SKM-1 (cell line): ENCODE data around the gene UBE2Q2.
"Not testable (repeated sequence)": the region's sequence is repeated elsewhere in the genome, so short reads cannot be mapped to it uniquely, and the experiment has no call there.

Experiments used
- DNase-seq: peaks from one replicate; lab custom pipeline; 2025; ENCODE audit not compliant: unreplicated experiment; lab: John Stamatoyannopoulos, UW

The UBE2Q2 gene

GRCh38 chr15:75864213-75865059, 21.2 kb downstream of the UBE2Q2 start:
- DNase-seq: no peak

DNA sequence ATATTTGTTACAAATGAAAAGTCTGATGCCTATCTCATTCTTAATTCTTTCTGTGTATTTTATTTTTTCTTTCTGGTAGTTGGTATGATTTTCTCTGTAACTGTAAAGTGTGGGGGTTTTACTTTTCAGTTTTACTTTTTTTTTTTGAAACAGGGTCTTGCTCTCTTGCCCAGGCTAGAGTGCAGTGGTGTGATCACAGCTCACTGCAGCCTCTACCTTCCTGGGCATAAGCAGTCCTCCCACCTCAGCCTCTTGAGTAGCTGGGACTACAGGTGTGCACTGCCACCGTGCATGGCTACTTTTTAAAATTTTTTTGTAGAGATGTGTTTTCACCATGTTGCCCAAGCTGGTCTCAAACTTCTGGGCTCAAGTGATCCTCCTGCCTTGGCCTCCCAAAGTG, 22.8 kb downstream of the UBE2Q2 start:
- not testable (repeated sequence) for DNase-seq

- no peak for DNase-seq
These were observed 23.7 kb downstream of the UBE2Q2 start for GRCh38 chr15:75866916-75867315.

- DNase-seq: no peak
These were observed 24.2 kb downstream of the UBE2Q2 start for GRCh38 chr15:75867449-75867848.

DNA sequence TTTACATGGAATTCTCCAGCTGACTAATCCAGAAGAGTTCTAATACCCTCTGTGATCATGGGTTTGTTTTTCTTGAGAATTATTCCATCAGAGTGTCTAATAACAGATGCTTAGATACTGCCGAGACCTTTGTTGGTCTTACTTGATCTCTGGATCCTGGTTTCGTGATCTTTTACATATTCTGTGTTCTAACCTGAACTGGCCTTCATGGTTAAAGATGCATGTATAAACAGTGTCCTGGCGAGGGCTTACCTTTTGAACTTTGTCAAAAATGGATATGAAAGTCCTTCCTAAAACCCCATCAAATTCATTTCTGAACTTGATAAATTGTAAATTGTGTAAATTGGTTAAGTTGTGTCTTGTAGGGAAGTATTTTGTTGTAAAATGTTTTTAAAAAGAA, 24.8 kb downstream of the UBE2Q2 start:
- DNase-seq: no peak

- DNase-seq: no peak
These were observed 26.2 kb downstream of the UBE2Q2 start for GRCh38 chr15:75869446-75869845.

DNA sequence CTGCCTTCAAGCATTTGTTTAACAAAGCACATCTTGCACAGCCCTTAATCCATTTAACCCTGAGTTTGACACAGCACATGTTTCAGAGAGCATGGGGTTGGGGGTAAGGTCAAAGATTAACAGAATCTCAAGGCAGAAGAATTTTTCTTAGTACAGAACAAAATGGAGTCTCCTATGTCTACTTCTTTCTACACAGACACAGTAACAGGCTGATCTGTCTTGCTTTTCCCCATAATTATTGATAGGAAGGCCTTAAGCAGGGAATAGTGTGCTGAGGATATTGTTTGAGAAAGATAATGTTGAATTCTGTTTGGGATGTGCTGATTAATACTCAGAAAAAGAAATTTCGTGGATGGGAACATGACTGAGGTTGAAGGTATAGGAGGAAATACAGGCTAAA, 28.3 kb downstream of the UBE2Q2 start:
- DNase-seq: not testable (repeated sequence)

- no peak for DNase-seq
These were observed 29.2 kb downstream of the UBE2Q2 start for GRCh38 chr15:75872403-75872990.

DNA sequence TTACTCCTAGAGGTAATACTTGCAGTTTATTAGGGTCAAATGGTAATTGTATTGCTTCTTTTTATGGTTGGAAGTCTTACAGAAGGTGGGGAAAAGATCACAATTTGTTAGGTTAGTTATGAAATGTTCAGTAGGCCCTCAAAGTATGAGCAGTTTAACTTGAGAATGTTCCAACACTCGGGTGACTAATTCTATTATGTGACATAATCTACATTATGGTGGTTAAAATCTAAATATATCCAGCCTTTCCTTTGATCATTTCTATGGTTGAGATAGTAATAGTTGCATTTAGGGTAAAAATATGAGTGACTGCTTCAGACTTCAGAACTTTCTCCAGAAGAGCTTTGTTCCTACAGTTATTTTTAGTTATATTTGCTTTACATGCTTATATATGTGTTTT, 40.8 kb downstream of the UBE2Q2 start:
- no peak for DNase-seq

- DNase-seq: no peak
These were observed 43.9 kb downstream of the UBE2Q2 start for GRCh38 chr15:75887178-75887577.

DNA sequence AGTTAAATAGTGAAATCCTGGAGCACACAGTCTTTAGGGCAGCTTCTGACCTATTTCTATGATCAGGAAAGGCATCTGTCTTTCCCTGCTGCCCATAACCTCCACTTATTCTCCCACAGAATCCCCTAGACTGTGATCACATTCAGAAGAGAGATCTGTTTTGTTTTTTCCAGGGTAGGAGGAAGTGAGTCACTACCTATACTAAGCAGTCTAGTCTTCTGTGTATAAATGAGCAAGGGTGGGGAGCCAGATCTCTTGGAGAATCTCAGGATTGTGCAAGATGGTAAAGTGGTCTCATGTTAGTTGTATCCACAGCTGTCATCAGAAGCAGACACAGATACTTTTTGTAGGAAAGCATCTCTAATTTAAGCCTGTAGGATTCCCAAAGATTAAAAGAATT, 48.6 kb downstream of the UBE2Q2 start:
- no peak for DNase-seq

DNA sequence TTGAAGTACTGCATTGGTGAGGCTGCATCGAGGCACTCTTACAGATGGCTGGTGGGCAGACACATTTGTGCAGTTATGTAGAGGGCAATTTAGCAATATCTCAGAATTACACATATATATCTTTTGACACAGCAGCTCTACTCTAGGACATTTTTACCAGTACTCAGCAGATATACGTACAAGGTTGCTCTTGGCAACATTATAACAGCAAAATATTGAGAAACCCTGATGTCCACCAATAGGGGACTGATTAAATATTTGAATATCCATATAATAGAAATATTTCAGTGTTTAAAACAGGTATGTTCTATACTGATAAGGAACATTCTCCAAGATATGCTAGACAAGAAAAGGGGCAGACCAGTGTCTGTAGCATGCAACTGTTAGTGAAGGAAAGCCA, 52.5 kb downstream of the UBE2Q2 start:
- no peak for DNase-seq

DNA sequence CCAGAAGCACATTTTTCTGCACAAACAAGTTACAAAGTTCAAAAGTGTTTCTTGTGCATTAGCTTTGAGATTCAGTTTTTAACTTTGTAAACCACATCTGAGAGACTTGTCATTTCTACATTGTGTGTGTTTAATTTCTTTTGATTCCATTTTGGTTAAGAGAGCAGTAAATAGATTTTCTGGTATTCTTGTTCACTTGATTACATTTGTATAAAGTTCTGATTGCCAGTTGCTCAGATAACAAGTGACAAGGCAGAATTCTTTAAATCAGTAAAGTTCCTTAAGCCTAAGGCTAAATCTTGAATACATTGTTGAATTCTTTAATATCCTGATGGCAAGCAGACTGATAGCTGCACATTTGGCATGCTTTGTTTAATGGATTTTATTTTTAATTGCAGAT, 57.3 kb downstream of the UBE2Q2 start:
- no peak for DNase-seq

DNA sequence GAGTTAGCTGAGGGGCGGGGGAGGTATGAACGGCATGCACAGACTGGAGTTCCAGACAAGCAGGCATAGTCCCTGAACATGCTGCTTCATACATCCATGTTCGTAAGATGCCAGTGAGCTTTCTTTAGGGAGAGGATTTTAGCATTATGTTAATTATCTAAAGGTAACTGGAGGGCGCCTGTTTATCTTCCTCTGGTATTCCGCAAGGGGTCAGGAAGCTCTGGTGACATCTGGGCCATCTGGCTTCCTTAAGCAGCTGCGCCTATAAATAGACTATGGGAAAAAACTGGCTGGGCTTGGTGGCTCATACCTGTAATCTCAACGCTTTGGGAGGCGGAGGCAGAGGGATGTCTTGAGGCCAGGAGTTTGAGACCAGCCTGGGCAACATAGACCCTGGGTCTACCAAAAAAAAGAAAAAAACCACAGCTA, 58.9 kb downstream of the UBE2Q2 start:
- no peak for DNase-seq

- DNase-seq: peak; percentile 79
These were observed 60.3 kb downstream of the UBE2Q2 start, which contains the start of gene FBXO22 for GRCh38 chr15:75903331-75904239. Gene FBXO22 (plus strand): TSS chr15:75903878. CDS start chr15:75903964, 86 bp downstream.

GRCh38 chr15:75905231-75905630, 62.0 kb downstream of the UBE2Q2 start:
- no peak for DNase-seq

DNA sequence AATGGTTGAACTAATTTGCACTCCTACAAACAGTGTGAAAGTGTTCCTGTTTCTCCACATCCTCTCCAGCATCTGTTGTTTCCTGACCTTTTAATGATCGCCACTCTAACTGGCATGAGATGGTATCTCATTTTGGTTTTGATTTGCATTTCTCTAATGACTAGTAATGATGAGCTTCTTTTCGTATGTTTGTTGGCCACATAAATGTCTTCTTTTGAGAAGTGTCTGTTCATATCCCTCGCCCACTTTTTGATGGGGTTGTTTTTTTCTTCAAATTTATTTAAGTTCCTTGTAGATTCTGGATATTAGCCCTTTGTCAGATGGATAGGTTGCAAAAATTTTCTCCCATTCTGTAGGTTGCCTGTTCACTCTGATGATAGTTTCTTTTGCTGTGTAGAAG, 67.1 kb downstream of the UBE2Q2 start:
- not testable (repeated sequence) for DNase-seq

- no peak for DNase-seq
These were observed 73.7 kb downstream of the UBE2Q2 start for GRCh38 chr15:75916978-75917377.

DNA sequence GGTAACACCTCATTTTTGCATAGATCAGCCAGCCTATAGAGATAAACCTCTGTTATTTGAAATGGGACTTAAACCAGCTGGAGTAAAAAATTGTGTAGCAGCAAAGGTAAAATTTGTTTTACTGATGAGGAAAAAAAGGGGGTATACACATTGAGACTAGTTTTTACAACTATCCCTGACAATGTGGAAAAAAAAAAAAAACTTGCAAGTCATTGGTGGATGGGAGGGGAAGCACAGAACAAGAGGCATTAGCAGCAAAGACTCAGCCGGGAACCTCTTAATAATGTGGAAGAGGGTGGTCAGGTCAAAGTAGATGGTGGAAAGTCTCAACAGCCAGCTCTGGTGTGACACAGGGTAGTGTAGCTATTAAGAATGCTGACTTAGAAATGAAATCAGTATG, 74.9 kb downstream of the UBE2Q2 start:
- DNase-seq: no peak

DNA sequence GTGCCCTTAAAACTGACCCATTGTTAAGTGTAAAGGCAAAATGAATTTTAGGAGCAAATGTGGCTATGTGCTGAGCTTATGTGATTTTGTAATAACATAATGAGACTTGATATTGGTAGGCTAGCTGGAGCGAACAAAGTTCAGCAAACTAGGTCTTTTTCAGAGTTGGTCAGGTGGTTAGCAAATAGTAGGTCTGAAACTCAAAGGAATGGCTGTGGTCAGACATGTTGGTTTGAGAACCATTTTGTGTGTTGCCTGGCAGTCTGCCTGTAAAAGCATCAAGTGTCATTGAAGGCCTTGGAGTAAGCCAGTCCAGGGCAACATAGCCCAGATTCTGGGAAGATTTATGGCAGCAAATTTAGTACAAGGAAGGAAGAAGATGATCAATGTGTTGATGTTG, 76.8 kb downstream of the UBE2Q2 start:
- no peak for DNase-seq
